GM12878 (cell line): ENCODE data around the gene TMBIM1. TPM values are rescaled to one million over a fixed set of nuclear protein-coding genes. Genes with fewer than 3 reads are reported as not detected.
A peak's percentile ranks its signal among the peaks of the same experiment; 100 is the strongest.

Experiments used
- BACH1 ChIP-seq: fragments of 450-650 bp; IDR thresholded peaks from 2 replicates; pipeline ENCODE4 v1.6.1; 2017; ENCODE audit warnings: mild to moderate bottlenecking, borderline replicate concordance
- BHLHE40 ChIP-seq, 2 experiments: fragments of 450-650 bp in 1 of 2; IDR thresholded peaks; 2 replicates each; pipeline ENCODE4 v1.6.1; 2011 to 2017; ENCODE audit warnings: low read depth in 2 of 2, borderline replicate concordance in 1 of 2, improper control_type of control experiment in 1 of 2, low read length in 1 of 2, mild to moderate bottlenecking in 1 of 2
- E2F4 ChIP-seq: IDR thresholded peaks from 2 replicates; pipeline ENCODE4 v1.6.1; 2012; ENCODE audit warnings: low read depth, low read length, improper control_type of control experiment
- ESRRA ChIP-seq: IDR thresholded peaks from 2 replicates; pipeline ENCODE4 v1.6.1; 2012; ENCODE audit warnings: mild to moderate bottlenecking, low read length, improper control_type of control experiment
- MEF2A ChIP-seq: IDR thresholded peaks from 2 replicates; pipeline ENCODE4 v1.6.1; 2011; ENCODE audit warnings: low read depth, mild to moderate bottlenecking, low read length, moderate library complexity; ENCODE audit not compliant: insufficient read depth
- NR2F1 ChIP-seq: fragments of 450-650 bp; conservative IDR thresholded peaks from 2 replicates; pipeline ENCODE4 v1.6.1; 2017; ENCODE audit warnings: mild to moderate bottlenecking
- SKIL ChIP-seq: fragments of 450-650 bp; IDR thresholded peaks from 2 replicates; pipeline ENCODE4 v1.6.1; 2017; ENCODE audit warnings: mild to moderate bottlenecking, low read depth, inconsistent platforms; ENCODE audit not compliant: poor library complexity, severe bottlenecking
- SMAD1 ChIP-seq: fragments of 450-650 bp; IDR thresholded peaks from 2 replicates; pipeline ENCODE4 v1.6.1; 2018; ENCODE audit warnings: mild to moderate bottlenecking, low read depth; ENCODE audit not compliant: partially characterized antibody
- STAT1 ChIP-seq: fragments of 450-650 bp; conservative IDR thresholded peaks from 2 replicates; pipeline ENCODE4 v1.6.1; 2014; ENCODE audit warnings: antibody characterized with exemption, mild to moderate bottlenecking
- ZBED1 ChIP-seq: IDR thresholded peaks from 2 replicates; pipeline ENCODE4 v1.6.1; 2016; ENCODE audit warnings: borderline replicate concordance
- ZZZ3 ChIP-seq: IDR thresholded peaks from 2 replicates; pipeline ENCODE4 v1.6.1; 2011; ENCODE audit warnings: low read depth; ENCODE audit not compliant: control insufficient read depth, insufficient read length
- polyA plus RNA-seq, 11 experiments: library from polyadenylated mRNA; depleted of rRNA in 4 of 11; unstranded in 6 of 11; stranded (reverse) in 5 of 11; fragments of >200 nt; fragmentation: Nextera tagmentation in 4 of 11; fragmentation: Illumina TruSeq in 1 of 11; extraction: Ambion mirVana in 4 of 11; extraction: Trizol in 1 of 11; gene quantifications; 1 replicate in 1 of 11; 2 replicates in 10 of 11; pipeline versions ENCODE4 v1.2.1 to v1.2.3, GENCODE V29; 2011 to 2016; ENCODE audit warnings: inconsistent platforms in 2 of 11, missing spikeins in 2 of 11, low read depth in 1 of 11
- total RNA-seq, 4 experiments: library from RNA; depleted of rRNA in 3 of 4; stranded (reverse); fragments of >200 nt in 3 of 4; fragmentation: Illumina TruSeq in 1 of 4; extraction: Trizol in 1 of 4; gene quantifications; 2 replicates each; pipeline versions ENCODE4 v1.2.1 to v1.2.3, GENCODE V29; 2013 to 2021

The TMBIM1 gene
- total and polyA plus RNA-seq, 10 of the 15 experiments (the other 5 are each of a cell fraction or from before 2014, with no cell fraction given): 6.1 to 38.3 (median 26.2) TPM

- peak; percentile 76 for TF ChIP-seq SKIL
- TF ChIP-seq MEF2A: 0 out of 2 replicates have a peak, but pooled peaks have one; percentile 16
- 0 out of 4 replicates have a peak, but pooled peaks of 1 of the 2 experiments have one; percentile 53 for TF ChIP-seq BHLHE40 (IDR thresholded peaks at IDR 0.05; ENCODE audit: borderline replicate concordance in 1 of 2, low read depth in 2 of 2, low read length in 1 of 2)
- peak; percentile 32; the same call in 1 of the 2 replicates for TF ChIP-seq NR2F1
- no peak for TF ChIP-seq BACH1
- TF ChIP-seq SMAD1: no peak
- no peak for TF ChIP-seq ZZZ3
- TF ChIP-seq STAT1: peak; percentile 94
- TF ChIP-seq ZBED1: no peak
- TF ChIP-seq E2F4: no peak
- TF ChIP-seq ESRRA: no peak
- TF ChIP-seq, all 136 proteins: peak for 23
Observed at GRCh38 chr2:218301176-218301819, 9.0 kb upstream of the TMBIM1 start (continued).
